HG03342 (cell line): ENCODE results near the gene NUB1.

Experiments used
- ATAC-seq: cut with Tn5 transposase; IDR thresholded peaks from one replicate; pipeline ENCODE4 v1.9.1; 2021; ENCODE audit warnings: mild to moderate bottlenecking, moderate library complexity; ENCODE audit not compliant: unreplicated experiment

Gene NUB1

GRCh38 chr7:151388007-151388297 is 46.3 kb downstream of the NUB1 start:
- ATAC-seq = no peak

GRCh38 chr7:151388430-151388829 is 46.8 kb downstream of the NUB1 start:
- no peak for ATAC-seq

- ATAC-seq = no peak
Observed at GRCh38 chr7:151389096-151389767, 47.6 kb downstream of the NUB1 start.

- ATAC-seq = no peak
Observed at GRCh38 chr7:151389768-151390597, 48.4 kb downstream of the NUB1 start.

- ATAC-seq = no peak
Observed at GRCh38 chr7:151390598-151391357, 49.2 kb downstream of the NUB1 start.

- ATAC-seq = no peak
Observed at GRCh38 chr7:151391358-151391730, 49.7 kb downstream of the NUB1 start.

GRCh38 chr7:151392002-151392401 is 50.4 kb downstream of the NUB1 start:
- no peak for ATAC-seq

- no peak for ATAC-seq
Observed at GRCh38 chr7:151392426-151392825, 50.8 kb downstream of the NUB1 start.

- ATAC-seq = no peak
Observed at GRCh38 chr7:151393031-151393977, 51.7 kb downstream of the NUB1 start.

GRCh38 chr7:151394076-151395035 is 52.7 kb downstream of the NUB1 start:
- no peak for ATAC-seq

GRCh38 chr7:151395036-151395367 is 53.4 kb downstream of the NUB1 start:
- no peak for ATAC-seq

GRCh38 chr7:151396328-151396970 is 54.8 kb downstream of the NUB1 start:
- ATAC-seq = no peak

- no peak for ATAC-seq
Observed at GRCh38 chr7:151397026-151397425, 55.4 kb downstream of the NUB1 start.

GRCh38 chr7:151398446-151399304 is 57.1 kb downstream of the NUB1 start:
- ATAC-seq = no peak

- no peak for ATAC-seq
Observed at GRCh38 chr7:151399305-151399601, 57.6 kb downstream of the NUB1 start.

- ATAC-seq = no peak
Observed at GRCh38 chr7:151399906-151400305, 58.3 kb downstream of the NUB1 start.

- peak; percentile 91 for ATAC-seq
Observed at GRCh38 chr7:151400626-151401315, 59.2 kb downstream of the NUB1 start.
